ENCODE measurements around the gene IPCEF1.

The IPCEF1 gene

GRCh38 chr6:154356690-154357089 is at the start of gene IPCEF1:
TSS of gene IPCEF1 (minus strand) at chr6:154356803. CDS start at chr6:154265947, 90,856 bp downstream.
- DNase-seq: peak; percentile 13

GRCh38 chr6:154406301-154406700 is 49.7 kb upstream of the IPCEF1 start:
- DNase-seq: no peak

GRCh38 chr6:154404791-154405400 is 48.3 kb upstream of the IPCEF1 start:
- DNase-seq: no peak

- DNase-seq: no peak
These were observed 47.2 kb upstream of the IPCEF1 start for GRCh38 chr6:154403788-154404187.

- DNase-seq: no peak
These were observed 45.6 kb upstream of the IPCEF1 start for GRCh38 chr6:154402081-154402780.

GRCh38 chr6:154399097-154399496 is 42.5 kb upstream of the IPCEF1 start:
- DNase-seq: no peak

- DNase-seq: no peak
These were observed 41.0 kb upstream of the IPCEF1 start for GRCh38 chr6:154397491-154398195.

- no peak for DNase-seq
These were observed 39.3 kb upstream of the IPCEF1 start for GRCh38 chr6:154395878-154396277.

- DNase-seq: no peak
These were observed 38.7 kb upstream of the IPCEF1 start for GRCh38 chr6:154395316-154395715.

- no peak for DNase-seq
These were observed 38.0 kb upstream of the IPCEF1 start for GRCh38 chr6:154394571-154394970.

- DNase-seq: no peak
These were observed 33.4 kb upstream of the IPCEF1 start for GRCh38 chr6:154390034-154390433.

GRCh38 chr6:154388803-154389202 is 32.2 kb upstream of the IPCEF1 start:
- no peak for DNase-seq

- no peak for DNase-seq
These were observed 30.5 kb upstream of the IPCEF1 start for GRCh38 chr6:154386848-154387717.

- no peak for DNase-seq
These were observed 27.6 kb upstream of the IPCEF1 start for GRCh38 chr6:154384191-154384590.

GRCh38 chr6:154383273-154383672 is 26.7 kb upstream of the IPCEF1 start:
- no peak for DNase-seq

- DNase-seq: no peak
These were observed 26.1 kb upstream of the IPCEF1 start for GRCh38 chr6:154382740-154383139.

- DNase-seq: no peak
These were observed 24.9 kb upstream of the IPCEF1 start for GRCh38 chr6:154381548-154381947.

- no peak for DNase-seq
These were observed 24.1 kb upstream of the IPCEF1 start for GRCh38 chr6:154380741-154381140.

- no peak for DNase-seq
These were observed 23.0 kb upstream of the IPCEF1 start for GRCh38 chr6:154379585-154379984.

- DNase-seq: no peak
These were observed 21.9 kb upstream of the IPCEF1 start for GRCh38 chr6:154378518-154378917.

GRCh38 chr6:154377726-154378125 is 21.1 kb upstream of the IPCEF1 start:
- no peak for DNase-seq

GRCh38 chr6:154373971-154374370 is 17.4 kb upstream of the IPCEF1 start:
- DNase-seq: no peak

GRCh38 chr6:154371281-154371680 is 14.7 kb upstream of the IPCEF1 start:
- DNase-seq: no peak

Data from CD4-positive, alpha-beta T cell treated with Interleukin-17A for 1 hour (primary cell).